ENCODE results near the gene ALG9.

DNA sequence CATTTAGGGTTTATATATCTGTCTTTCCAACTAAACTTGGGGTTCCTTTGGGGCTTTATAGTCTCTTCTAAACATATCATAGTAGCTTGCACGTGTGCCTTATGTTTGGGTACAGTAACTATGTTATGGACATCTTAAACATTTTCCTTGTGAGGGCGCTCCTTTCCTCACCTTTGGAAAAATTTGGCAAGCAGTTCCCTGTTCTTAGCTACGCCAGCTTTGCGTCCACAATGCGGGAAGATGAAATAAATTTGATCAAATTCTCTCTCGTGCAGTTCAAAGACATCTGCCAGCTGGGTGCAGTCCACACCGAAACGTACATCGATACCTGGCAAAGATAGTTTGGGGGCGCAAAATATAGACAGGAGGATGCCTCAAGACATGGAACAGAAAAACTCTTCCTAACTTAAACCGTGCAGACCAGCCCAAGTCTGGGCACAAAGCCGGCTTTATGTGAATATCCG, 7.0 kb upstream of the ALG9 start:
- TF ChIP-seq, protein P1, sequence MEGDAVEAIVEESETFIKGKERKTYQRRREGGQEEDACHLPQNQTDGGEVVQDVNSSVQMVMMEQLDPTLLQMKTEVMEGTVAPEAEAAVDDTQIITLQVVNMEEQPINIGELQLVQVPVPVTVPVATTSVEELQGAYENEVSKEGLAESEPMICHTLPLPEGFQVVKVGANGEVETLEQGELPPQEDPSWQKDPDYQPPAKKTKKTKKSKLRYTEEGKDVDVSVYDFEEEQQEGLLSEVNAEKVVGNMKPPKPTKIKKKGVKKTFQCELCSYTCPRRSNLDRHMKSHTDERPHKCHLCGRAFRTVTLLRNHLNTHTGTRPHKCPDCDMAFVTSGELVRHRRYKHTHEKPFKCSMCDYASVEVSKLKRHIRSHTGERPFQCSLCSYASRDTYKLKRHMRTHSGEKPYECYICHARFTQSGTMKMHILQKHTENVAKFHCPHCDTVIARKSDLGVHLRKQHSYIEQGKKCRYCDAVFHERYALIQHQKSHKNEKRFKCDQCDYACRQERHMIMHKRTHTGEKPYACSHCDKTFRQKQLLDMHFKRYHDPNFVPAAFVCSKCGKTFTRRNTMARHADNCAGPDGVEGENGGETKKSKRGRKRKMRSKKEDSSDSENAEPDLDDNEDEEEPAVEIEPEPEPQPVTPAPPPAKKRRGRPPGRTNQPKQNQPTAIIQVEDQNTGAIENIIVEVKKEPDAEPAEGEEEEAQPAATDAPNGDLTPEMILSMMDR (IDR thresholded peaks at IDR 0.05 in 2 of 3, conservative IDR thresholded peaks at IDR 0.05 in 1 of 3; ENCODE audit: borderline replicate concordance in 1 of 3, insufficient read depth in 1 of 3, low read depth in 2 of 3, low read length in 2 of 3), result no peak
- TF ChIP-seq EZH2 (IDR thresholded peaks at IDR 0.05) (no peak), RAD21 (IDR thresholded peaks at IDR 0.05; ENCODE audit: low read depth) (no peak), EZH2phosphoT487 (IDR thresholded peaks at IDR 0.05; ENCODE audit: borderline replicate concordance) (no peak)

Data from HCT116 (cell line).